CD4-positive, alpha-beta T cell treated with Interleukin-2 at 100 ng/mL for 4 hours (primary cell): Measurements from ENCODE around the gene CTAGE6.
"Not testable (repeated sequence)": the region's sequence is repeated elsewhere in the genome, so short reads cannot be mapped to it uniquely, and the experiment has no call there.

Experiments used
- DNase-seq: peaks from one replicate; pipeline ENCODE4 v3.0.0-alpha.2; 2020; ENCODE audit warnings: low spot score

CTAGE6 gene

GRCh38 chr7:143757596-143757995 is at the start of gene CTAGE6:
CTAGE6 (minus strand) TSS chr7:143757696; CDS start chr7:143757658, 38 bp downstream.
- not testable (repeated sequence) for DNase-seq

- not testable (repeated sequence) for DNase-seq
These were observed 49.2 kb upstream of the CTAGE6 start for GRCh38 chr7:143806664-143807071.

GRCh38 chr7:143797896-143798290 is 40.4 kb upstream of the CTAGE6 start:
- not testable (repeated sequence) for DNase-seq

GRCh38 chr7:143797119-143797895 is 39.8 kb upstream of the CTAGE6 start:
- not testable (repeated sequence) for DNase-seq

GRCh38 chr7:143795653-143796052 is 38.2 kb upstream of the CTAGE6 start:
- not testable (repeated sequence) for DNase-seq

GRCh38 chr7:143792633-143793032 is 35.1 kb upstream of the CTAGE6 start:
- DNase-seq: not testable (repeated sequence)

GRCh38 chr7:143785415-143786182 is 28.1 kb upstream of the CTAGE6 start:
- DNase-seq: not testable (repeated sequence)

GRCh38 chr7:143779591-143779990 is 22.1 kb upstream of the CTAGE6 start:
- not testable (repeated sequence) for DNase-seq

DNA sequence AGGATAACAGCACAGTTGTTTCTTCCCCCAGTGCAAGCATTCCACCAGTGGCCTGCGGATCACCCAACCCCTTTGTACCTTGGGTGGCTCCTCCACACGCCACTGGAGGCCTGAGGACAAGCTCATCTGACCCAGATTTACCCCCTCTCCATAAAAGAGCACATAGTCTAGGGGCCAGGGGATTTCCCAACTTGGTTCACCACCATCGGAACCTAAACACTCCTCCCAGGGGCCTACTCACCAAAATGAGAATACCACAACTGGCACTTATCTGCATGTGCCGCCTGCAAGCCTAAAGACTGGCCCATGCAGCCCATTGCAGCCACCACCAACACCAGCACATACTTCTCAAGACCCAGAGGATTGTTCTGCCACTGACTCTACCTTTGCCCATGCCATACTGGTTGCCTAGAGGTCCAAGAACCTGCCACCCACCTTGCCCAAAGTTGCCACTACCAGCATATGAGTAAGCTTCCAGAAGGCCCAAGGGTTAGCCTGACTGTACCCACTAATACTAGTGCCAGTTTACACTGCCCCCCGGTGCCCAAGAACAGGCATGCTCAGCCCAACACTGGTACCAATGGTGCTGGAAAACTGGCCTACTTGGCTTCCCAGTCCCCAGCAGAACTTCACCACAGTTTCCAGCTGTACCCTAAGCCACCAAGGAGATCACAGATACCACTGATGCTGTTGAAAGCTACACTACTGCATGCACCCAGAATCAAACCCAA is 15.4 kb upstream of the CTAGE6 start:
- not testable (repeated sequence) for DNase-seq

DNA sequence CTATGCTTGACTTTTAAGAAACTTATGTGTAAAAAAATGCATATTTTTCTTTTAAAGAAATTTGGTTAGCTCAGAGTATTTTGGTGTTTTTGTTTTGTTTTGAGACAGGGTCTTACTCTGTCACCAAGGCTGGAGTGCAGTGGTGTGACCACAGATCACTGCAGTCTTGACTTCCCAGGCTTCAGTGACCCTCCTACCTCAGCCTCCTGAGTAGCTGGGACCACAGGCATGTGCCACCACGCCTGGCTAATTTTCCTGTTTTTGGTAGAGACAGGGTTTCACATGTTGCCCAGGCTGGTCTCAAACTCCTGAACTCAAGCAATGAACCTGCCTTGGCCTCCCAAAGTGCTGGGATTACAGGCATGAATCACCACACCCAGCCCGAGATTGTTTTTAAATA is 10.0 kb upstream of the CTAGE6 start:
- DNase-seq: not testable (repeated sequence)

- not testable (repeated sequence) for DNase-seq
These were observed 8.2 kb upstream of the CTAGE6 start for GRCh38 chr7:143765678-143766077.

GRCh38 chr7:143763065-143763464 is 5.6 kb upstream of the CTAGE6 start:
- not testable (repeated sequence) for DNase-seq

GRCh38 chr7:143745340-143745739 is 12.2 kb downstream of the CTAGE6 start:
- not testable (repeated sequence) for DNase-seq

DNA sequence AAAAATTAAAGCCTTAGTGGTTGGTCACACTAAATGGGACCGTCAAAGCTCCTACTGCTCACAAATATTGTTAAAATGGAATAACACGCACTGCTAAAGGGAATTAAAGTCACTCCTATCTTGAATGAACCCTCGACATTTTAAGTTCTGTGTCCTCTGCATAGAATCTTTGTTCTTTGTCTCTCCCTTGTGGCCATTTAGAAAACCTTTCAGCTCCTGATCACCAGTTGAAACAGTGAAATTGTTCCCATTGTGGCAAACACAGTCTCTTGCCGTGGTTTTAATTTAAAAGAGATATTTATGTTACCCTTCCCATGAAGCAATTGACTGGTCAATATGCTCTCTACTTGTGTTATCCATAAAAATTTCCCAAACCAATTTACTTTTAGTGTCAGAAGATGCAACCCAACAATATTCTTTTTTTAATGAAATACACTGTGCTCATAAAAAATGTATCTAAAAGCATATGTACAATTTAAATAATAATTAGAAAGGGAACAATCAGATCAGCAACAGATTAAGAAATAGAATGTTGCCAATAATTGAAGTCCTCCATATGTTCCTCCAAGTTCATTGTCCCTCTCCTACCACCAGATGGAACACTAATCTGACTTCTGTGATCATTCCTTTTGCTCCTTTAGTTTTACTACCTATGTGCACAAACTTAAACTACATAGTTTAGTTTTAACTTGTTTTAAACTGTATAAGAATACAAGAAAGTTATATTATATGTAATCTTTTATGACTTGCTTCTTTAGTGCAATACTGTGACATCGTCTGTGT is 20.3 kb downstream of the CTAGE6 start:
- DNase-seq: peak; percentile 62

DNA sequence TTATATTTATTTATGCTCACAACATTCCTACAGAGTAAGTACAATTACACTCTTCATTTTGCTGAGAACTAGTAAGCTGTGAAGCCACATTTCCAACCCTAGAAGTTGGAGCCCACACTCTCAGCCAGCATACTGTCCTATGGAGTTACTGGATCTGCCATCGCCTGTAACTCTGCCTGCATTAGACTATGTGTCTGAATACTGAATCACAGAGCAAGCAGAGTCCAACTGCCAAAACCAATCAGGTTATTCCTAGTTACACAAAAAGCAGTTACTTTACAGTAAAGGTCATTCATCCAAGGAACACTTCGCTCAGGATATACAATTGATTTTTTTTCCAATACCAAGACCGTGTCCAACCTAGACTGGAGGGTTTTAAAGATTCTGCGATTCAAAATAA is 21.5 kb downstream of the CTAGE6 start:
- no peak for DNase-seq

DNA sequence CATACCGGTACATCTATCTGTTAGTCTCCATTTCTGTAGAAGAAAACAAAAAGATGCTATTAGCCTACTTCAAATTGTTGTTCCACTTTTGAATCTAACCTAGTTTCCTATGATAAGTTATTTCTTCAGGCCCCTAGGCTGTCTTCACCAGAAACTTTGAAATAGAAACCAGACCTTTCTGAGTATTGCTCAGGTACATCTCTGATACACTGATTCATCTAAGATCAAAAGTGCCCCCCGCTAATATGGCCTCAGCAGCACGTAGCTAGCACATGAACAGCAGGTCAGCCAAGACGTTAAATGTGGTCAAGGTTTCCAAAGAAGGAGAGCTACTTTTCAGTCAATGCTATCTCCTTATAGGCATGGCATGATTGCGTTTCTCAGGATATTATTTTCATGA is 23.6 kb downstream of the CTAGE6 start:
- DNase-seq: no peak

- DNase-seq: no peak
These were observed 29.1 kb downstream of the CTAGE6 start for GRCh38 chr7:143728333-143728862.

DNA sequence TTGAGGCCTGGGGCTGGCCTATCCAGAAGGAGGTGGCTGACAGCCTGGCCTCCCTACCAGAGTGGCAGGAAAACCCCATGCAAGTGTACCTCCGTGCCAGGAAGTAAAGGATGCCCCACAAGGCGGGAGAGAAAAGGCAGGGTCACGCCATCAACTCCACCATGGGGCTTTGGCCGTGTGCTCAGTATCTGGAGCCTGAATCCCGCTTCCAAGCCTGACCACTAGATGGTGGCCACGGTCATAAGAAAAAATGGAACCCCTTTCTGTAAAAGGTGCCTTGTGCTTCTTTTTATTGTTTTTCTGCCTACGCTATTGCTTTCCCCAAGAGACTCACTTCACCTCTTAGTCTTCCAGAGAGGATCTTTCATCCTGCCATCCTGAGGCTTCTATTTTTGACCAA is 29.9 kb downstream of the CTAGE6 start:
- DNase-seq: not testable (repeated sequence)

GRCh38 chr7:143726143-143726542 is 31.4 kb downstream of the CTAGE6 start:
- DNase-seq: not testable (repeated sequence)

DNA sequence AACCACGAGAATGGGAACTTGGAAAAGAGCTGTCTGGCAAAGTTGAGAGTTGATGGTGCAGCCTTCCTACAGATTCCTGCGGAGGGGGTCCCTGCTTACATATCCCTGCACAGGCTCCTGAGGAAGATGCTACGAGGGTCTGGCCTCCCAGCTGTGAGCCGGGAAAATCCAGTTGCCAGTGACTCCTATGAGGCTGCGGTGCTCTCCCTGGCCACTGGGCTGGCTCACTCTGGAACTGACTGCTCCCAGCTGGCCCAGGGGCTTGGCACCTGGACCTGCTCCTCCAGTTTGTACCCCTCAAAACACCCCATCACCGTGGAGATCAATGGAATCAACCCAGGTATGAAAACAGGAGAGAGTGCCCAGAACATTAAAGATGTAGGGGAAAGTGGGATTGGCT is 37.2 kb downstream of the CTAGE6 start:
- not testable (repeated sequence) for DNase-seq

DNA sequence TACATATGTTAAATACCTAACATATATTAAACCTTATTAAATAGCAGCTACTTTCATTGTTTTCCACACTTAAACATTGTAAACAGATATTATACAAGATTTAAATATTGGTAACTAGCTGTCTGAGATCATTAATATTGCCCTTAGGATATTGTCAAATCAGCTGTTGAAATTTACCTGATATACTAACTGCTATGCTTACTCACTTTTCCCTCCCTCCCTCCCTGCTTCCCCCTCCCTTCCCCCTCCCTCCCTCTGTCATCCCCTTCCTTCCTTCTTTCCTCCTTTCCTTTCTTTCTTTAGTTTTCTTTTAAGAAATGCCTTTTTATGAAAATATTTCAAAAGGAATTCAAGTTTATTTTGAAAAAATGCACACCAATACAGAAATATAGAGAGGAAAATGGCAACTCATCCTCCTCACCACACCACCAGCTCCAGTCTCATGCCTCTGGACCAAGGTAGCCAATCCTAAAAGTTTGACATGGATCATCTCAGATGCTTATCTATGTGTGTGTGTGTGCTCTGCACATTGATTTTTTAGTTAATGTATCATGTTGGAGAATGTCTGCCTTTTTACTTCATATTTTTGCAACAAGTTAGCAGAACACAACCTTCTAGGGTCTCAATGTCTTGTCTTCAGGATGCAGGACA is 41.8 kb downstream of the CTAGE6 start:
- DNase-seq: not testable (repeated sequence)
